ENCODE results near the gene BPIFA2. TPM values are rescaled to one million over a fixed set of nuclear protein-coding genes. Genes with fewer than 3 reads are reported as not detected.

BPIFA2 gene
- total RNA-seq, 3 donors from 2014 or later (not counting 1 experiment from before 2014, with no cell fraction given), result not detected

DNA sequence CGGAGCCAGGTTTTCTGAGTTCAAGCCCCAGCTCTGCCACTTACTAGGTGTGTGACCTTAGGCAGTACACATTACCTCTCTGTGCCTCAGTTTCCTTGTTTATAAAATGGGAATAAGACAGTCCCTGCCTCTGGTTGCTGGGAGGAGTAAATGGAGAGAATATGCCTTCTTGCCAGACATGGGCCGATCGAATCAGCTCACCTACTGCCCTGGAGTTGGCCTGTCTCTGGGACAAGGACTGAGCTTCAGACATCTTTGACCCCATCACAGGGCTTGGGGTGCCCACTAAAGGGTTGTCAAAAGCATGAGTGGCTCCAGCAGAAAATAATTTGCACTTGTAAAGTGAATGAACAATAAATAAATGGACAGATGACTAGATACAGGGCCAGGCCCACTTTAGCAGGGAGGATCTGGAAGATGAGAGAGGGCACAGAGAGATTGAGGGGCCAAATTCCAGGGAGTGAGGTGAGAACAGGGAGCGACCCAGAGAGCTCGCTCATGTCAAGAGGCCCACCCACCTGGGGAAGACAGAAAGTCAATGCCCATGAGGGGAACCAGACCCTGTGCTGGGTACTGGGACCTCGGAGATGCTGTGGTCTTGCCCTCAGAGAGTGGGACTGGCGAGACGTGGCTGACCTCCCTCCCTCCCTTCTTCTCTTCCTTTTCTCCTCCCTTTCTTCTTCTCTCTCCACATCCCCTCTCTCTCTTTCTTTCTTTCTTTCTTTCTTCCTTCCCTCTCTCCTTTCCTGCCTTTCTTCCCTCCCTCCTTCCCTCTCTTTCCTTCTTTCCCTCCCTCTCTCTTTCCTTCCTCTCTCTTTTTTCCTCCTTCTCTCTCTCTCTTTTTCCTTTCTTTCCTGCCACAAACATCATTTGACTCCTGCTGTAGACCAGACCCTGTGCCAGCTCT is 3.9 kb upstream of the BPIFA2 start:
- Histone ChIP-seq H3K36me3 (ENCODE audit: control insufficient read depth, insufficient read depth, low read length) (no peaks in the 10 kb centered on the region), H3K4me1 (ENCODE audit: control insufficient read depth, insufficient read depth, low read length) (no peaks in the 10 kb centered on the region), H3K27ac (ENCODE audit: low read length) (no peak overlapping the region), H3K27me3 (ENCODE audit: control insufficient read depth, insufficient read depth, low read length) (no peaks in the 10 kb centered on the region), H3K4me3 (ENCODE audit: low read length) (no peak overlapping the region), H3K9me3 (ENCODE audit: control insufficient read depth, insufficient read depth, low read length) (peaks cover 4% of the 10 kb centered on the region)
- no peak overlapping the region for H3K4me3 Mint-ChIP-seq
- no peaks in the 10 kb centered on the region for H3K4me1 Mint-ChIP-seq
- TF ChIP-seq, protein P1, sequence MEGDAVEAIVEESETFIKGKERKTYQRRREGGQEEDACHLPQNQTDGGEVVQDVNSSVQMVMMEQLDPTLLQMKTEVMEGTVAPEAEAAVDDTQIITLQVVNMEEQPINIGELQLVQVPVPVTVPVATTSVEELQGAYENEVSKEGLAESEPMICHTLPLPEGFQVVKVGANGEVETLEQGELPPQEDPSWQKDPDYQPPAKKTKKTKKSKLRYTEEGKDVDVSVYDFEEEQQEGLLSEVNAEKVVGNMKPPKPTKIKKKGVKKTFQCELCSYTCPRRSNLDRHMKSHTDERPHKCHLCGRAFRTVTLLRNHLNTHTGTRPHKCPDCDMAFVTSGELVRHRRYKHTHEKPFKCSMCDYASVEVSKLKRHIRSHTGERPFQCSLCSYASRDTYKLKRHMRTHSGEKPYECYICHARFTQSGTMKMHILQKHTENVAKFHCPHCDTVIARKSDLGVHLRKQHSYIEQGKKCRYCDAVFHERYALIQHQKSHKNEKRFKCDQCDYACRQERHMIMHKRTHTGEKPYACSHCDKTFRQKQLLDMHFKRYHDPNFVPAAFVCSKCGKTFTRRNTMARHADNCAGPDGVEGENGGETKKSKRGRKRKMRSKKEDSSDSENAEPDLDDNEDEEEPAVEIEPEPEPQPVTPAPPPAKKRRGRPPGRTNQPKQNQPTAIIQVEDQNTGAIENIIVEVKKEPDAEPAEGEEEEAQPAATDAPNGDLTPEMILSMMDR (IDR thresholded peaks at IDR 0.05), result no peak
- H3K36me3 Mint-ChIP-seq, result peaks cover 7% of the 10 kb centered on the region
- peaks cover 6 to 7% of the 10 kb centered on the region in 2 donors for H3K27me3 Mint-ChIP-seq (ENCODE audit: low read depth in 2 of 2)
- H3K27ac Mint-ChIP-seq, result no peak overlapping the region
- peaks cover 0 to 4% of the 10 kb centered on the region in 2 donors for H3K9me3 Mint-ChIP-seq
- ATAC-seq (no peak), DNase-seq (no peak)
- WGBS (ENCODE audit: insufficient coverage), result 84% methylated on average over 8 of the region's 8 CpGs
- intact Hi-C loops (cut with micrococcal nuclease), result no loop called here

DNA sequence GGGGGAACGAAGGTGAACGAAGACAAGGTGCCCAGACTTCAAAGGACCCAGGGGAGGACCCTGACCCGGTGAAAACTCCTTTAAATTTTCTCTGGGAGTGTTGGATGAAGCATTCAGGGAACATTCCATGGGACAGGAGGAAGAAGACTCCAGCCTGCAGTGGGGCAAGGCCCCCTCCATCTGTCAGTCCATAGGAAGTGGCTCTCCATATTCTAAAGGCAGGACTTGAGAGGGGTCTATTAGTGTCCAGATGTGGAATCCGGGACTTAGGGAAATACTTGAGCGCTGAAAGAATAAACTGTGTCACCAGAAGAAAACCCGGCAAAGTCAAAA is 3.2 kb upstream of the BPIFA2 start:
- ATAC-seq, result no peak
- no peak overlapping the region for H3K27ac ChIP-seq (ENCODE audit: low read length)
- H3K36me3 ChIP-seq (ENCODE audit: control insufficient read depth, insufficient read depth, low read length), result no peaks in the 10 kb centered on the region
- Mint-ChIP-seq H3K36me3 (peaks cover 7% of the 10 kb centered on the region), H3K4me1 (no peaks in the 10 kb centered on the region), H3K27me3 (ENCODE audit: low read depth in 2 of 2) (peaks cover 6 to 7% of the 10 kb centered on the region in 2 donors), H3K27ac (no peak overlapping the region), H3K4me3 (no peak overlapping the region), H3K9me3 (peaks cover 0 to 4% of the 10 kb centered on the region in 2 donors)
- WGBS (ENCODE audit: insufficient coverage), result 75% methylated on average over 6 of the region's 6 CpGs
- H3K9me3 ChIP-seq (ENCODE audit: control insufficient read depth, insufficient read depth, low read length), result peaks cover 6% of the 10 kb centered on the region
- no peaks in the 10 kb centered on the region for H3K4me1 ChIP-seq (ENCODE audit: control insufficient read depth, insufficient read depth, low read length)
- TF ChIP-seq, protein P1 (IDR thresholded peaks at IDR 0.05), result no peak
- H3K27me3 ChIP-seq (ENCODE audit: control insufficient read depth, insufficient read depth, low read length), result no peaks in the 10 kb centered on the region
- no peak for DNase-seq
- H3K4me3 ChIP-seq (ENCODE audit: low read length), result no peak overlapping the region
- intact Hi-C loops (cut with micrococcal nuclease), result no loop called here

DNA sequence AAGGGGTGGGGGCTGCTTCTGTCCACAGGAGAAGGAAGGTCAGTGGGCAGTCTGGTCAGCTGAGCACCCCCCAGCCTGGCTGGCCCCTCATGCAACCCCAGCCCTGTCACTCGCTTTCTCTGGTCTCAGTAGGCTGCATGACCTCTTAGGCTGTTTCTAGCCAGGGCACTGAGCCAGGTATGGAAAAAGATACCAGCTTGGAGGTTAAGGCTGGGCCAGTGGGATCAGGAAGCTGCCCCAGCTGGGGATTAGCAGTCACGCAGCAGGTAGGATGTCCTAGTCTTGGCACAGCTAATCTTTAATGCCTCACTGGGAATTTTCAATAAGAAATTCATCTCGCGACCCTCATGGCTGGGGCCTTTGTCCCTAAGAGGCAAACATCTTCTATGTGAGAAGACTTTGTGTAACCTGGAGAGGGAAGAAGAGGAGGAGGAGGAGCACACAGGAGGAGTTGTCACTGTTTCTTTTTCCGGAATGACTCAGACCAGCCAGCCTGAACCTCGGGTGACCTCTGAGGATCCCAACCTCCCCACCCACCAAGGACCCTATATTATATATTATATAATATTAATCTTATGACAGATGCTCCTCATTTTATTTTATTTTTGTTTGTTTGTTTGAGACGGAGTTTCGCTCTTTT is 2.4 kb upstream of the BPIFA2 start:
- DNase-seq, result no peak
- Mint-ChIP-seq H3K27me3 (ENCODE audit: low read depth in 2 of 2) (peaks cover 8 to 14% of the 10 kb centered on the region in 2 donors), H3K4me3 (no peak overlapping the region), H3K27ac (no peak overlapping the region), H3K4me1 (no peaks in the 10 kb centered on the region), H3K36me3 (peaks cover 7% of the 10 kb centered on the region), H3K9me3 (peaks cover 0 to 4% of the 10 kb centered on the region in 2 donors)
- Histone ChIP-seq H3K27ac (ENCODE audit: low read length) (no peak overlapping the region), H3K27me3 (ENCODE audit: control insufficient read depth, insufficient read depth, low read length) (no peaks in the 10 kb centered on the region), H3K9me3 (ENCODE audit: control insufficient read depth, insufficient read depth, low read length) (peaks cover 6% of the 10 kb centered on the region), H3K4me1 (ENCODE audit: control insufficient read depth, insufficient read depth, low read length) (no peaks in the 10 kb centered on the region), H3K4me3 (ENCODE audit: low read length) (no peak overlapping the region), H3K36me3 (ENCODE audit: control insufficient read depth, insufficient read depth, low read length) (no peaks in the 10 kb centered on the region)
- ATAC-seq, result no peak
- TF ChIP-seq, protein P1 (IDR thresholded peaks at IDR 0.05), result no peak
- WGBS (ENCODE audit: insufficient coverage), result 91% methylated on average over 6 of the region's 8 CpGs
- intact Hi-C loops (cut with micrococcal nuclease), result no loop called here
